Epithelial cell of esophagus (primary cell): ENCODE measurements around the gene SYT14.
"Not testable (repeated sequence)": the region's sequence is repeated elsewhere in the genome, so short reads cannot be mapped to it uniquely, and the experiment has no call there.

ENCODE experiments used
- DNase-seq: peaks from one replicate; pipeline ENCODE4 v3.0.0; 2010; ENCODE audit warnings: low read depth
- H3K4me3 ChIP-seq: 2 replicates; pipeline ENCODE4 v1.5.1; 2011; ENCODE audit warnings: mild to moderate bottlenecking, low read length, control low read depth
- TF ChIP-seq, protein P1 (sequence below): IDR thresholded peaks from 2 replicates; pipeline ENCODE4 v1.5.1; 2011; ENCODE audit warnings: low read depth, mild to moderate bottlenecking, low read length, control low read depth, inconsistent platforms; ENCODE audit not compliant: insufficient read depth; ENCODE audit errors: missing control alignments

SYT14 gene

GRCh38 chr1:210189426-210189825, 251.4 kb downstream of the SYT14 start:
- no peak overlapping the region for H3K4me3 ChIP-seq
- TF ChIP-seq, protein P1, sequence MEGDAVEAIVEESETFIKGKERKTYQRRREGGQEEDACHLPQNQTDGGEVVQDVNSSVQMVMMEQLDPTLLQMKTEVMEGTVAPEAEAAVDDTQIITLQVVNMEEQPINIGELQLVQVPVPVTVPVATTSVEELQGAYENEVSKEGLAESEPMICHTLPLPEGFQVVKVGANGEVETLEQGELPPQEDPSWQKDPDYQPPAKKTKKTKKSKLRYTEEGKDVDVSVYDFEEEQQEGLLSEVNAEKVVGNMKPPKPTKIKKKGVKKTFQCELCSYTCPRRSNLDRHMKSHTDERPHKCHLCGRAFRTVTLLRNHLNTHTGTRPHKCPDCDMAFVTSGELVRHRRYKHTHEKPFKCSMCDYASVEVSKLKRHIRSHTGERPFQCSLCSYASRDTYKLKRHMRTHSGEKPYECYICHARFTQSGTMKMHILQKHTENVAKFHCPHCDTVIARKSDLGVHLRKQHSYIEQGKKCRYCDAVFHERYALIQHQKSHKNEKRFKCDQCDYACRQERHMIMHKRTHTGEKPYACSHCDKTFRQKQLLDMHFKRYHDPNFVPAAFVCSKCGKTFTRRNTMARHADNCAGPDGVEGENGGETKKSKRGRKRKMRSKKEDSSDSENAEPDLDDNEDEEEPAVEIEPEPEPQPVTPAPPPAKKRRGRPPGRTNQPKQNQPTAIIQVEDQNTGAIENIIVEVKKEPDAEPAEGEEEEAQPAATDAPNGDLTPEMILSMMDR: no peak
- DNase-seq: no peak

GRCh38 chr1:210195635-210196160, 257.7 kb downstream of the SYT14 start:
- no peak overlapping the region for H3K4me3 ChIP-seq
- no peak for DNase-seq
- TF ChIP-seq, protein P1: no peak

- H3K4me3 ChIP-seq, DNase-seq: not testable (repeated sequence)
Measured at GRCh38 chr1:210196266-210196665, 258.2 kb downstream of the SYT14 start.

DNA sequence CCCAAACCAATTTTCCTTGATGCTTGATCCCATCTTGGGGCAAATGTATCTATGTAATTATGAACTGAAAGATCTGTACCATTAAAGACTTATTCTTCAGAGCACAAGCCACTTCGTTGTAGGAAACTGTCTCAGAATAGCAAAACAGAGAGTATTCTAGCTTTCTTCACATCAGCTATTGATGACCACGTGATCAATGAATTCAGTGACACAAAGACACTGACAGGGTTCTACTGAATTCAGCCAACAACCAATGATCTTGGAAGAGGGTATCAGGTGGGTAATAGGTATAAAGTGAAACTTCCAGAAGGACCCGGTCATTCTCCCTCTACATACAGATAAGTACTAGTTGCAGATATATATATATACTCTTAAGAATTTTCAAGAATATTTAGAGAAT, 260.8 kb downstream of the SYT14 start:
- no peak overlapping the region for H3K4me3 ChIP-seq
- TF ChIP-seq, protein P1: no peak
- DNase-seq: no peak

GRCh38 chr1:210200124-210200736, 262.2 kb downstream of the SYT14 start:
- DNase-seq: peak; percentile 7
- TF ChIP-seq, protein P1: peak; percentile 18
- H3K4me3 ChIP-seq: no peak overlapping the region

DNA sequence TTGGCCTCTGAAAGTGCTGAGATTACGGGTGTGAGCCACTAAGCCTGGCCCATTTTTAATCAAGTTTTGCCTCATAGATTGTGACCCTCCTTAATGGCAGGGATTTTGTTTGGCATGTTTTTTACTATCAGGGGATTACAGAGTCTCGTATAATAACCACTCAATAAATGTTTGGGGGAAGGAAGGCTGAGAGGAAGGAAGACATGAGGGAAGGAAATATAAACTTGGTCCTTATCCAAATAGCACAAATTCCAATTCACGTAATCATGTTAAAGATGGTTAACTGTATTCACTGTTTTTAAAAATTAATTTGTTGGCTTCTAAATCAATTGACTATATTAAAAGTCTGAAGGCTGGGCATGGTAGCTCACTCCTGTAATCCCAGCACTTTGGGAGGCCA, 263.7 kb downstream of the SYT14 start:
- H3K4me3 ChIP-seq: no peak overlapping the region
- no peak for DNase-seq
- TF ChIP-seq, protein P1: no peak

DNA sequence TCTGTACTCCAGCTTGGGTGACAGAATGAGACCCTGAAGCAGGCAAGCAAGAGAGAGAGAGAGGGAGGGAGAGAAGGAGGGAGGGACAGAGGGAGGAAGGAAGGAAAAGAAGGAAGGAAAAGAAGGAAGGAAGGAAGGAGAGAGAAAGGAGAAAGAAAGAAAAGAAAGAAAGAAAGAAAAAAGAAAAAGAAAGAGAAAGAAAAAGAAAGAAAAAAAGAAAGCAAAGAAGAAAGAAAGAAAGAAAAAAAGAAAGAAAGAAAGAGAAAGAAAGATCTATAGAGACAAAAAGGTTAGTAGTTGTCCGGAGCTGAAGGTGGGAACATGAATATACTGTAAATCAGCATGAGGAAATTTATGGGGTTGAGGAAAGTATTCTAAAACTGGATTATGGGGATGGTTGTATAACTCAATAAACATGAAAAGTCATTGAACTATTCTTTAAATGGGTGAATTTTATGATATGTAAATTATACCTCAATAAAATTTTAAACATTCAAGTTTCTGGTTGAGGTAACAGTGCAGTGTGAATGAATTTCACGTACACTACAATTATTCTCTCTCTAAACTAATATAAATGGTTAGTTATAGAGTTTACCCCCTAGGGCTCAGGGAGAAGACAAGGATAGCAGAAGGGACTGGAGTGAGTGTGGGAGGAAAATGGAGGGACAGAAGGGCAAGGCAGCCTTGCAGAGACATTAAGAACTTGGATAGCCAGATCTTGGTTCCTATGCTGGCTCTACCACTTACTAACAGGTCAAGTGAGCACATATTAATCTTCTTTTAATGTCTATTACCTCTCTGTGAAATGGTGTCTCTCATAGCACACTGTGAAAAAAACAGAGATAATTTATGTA, 269.8 kb downstream of the SYT14 start:
- TF ChIP-seq, protein P1: no peak
- no peak for DNase-seq
- no peak overlapping the region for H3K4me3 ChIP-seq
